ENCODE results near the gene NDUFA13. TPM values are rescaled to one million over a fixed set of nuclear protein-coding genes. Genes with fewer than 3 reads are reported as not detected.
A peak's percentile ranks its signal among the peaks of the same experiment; 100 is the strongest.

The NDUFA13 gene
- total RNA-seq, 1 experiment from 2014 or later: 489 TPM

DNA sequence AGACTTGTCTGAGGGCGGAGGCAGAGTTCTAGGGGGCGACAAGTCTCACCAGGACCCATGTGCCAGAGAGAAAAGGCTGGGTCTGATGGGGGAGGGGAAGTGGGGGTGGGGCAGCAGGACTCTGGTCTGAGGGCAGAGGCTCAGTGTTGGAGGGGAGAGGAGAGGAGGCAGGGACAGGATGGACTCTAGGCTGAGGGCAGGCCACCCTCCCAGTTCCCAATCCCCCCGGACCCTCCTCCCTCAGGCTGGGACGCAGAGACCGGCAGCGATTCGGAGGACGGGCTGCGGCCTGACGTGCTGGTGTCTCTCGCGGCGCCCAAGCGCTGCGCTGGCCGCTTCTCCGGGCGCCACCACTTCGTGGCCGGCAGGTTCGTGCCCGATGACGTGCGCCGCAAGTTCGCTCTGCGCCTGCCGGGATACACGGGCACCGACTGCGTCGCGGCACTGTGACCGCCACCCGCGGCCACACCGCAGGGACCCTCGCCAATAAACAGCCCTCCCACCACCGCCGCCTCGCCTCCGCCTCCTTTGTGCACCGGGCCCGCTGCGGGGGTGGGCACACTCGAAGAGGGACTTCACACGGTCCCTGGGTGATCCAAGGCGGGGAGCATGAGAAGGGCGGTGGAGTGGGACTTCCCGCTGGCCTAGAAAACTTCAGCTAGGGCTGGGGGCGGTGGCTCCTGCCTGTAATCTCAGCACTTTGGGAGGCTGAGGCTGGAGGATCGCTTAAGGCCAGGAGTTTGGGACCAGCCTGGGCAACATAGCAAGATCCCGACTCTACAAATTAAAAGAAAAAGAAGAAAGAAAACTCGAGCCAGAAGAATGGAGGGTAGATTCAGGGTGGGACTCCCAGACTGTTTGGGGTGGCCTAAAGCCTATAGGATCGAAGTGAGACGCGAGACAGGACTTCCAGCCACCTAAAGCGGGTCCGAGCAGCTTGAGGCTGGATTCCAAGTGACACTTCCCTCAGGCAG is 21.3 kb downstream of the NDUFA13 start:
- Mint-ChIP-seq H3K27ac (no peak overlapping the region), H3K36me3 (ENCODE audit: insufficient read depth in 1 of 3, low read depth in 3 of 3) (peaks cover 0 to 6% (median under 1%) of the 10 kb centered on the region in 3 experiments; a peak in 3 of 7 replicates), H3K4me1 (peaks cover 9 to 15% of the 10 kb centered on the region in 2 experiments), H3K27me3 (ENCODE audit: low read depth) (peaks cover 36% of the 10 kb centered on the region), H3K9me3 (no peaks in the 10 kb centered on the region; a peak in 1 of 5 replicates), H3K4me3 (peak overlapping the region; percentile 61 to 79)
- Histone ChIP-seq H2AK5ac (ENCODE audit: insufficient read length, low read length) (no peak overlapping the region), H2BK20ac (ENCODE audit: low read depth, low read length, poor library complexity, severe bottlenecking) (no peak overlapping the region), H3K23me2 (ENCODE audit: insufficient read length, low read depth, low read length, poor library complexity, severe bottlenecking) (peaks cover 14% of the 10 kb centered on the region), H4K8ac (replicated peaks; ENCODE audit: insufficient read length, low read depth, low read length) (no peak overlapping the region), H3K27ac (ENCODE audit: insufficient read length, low read depth, low read length) (no peak overlapping the region), H3T11ph (ENCODE audit: low read length) (no peak overlapping the region), H3K27me3 (ENCODE audit: insufficient read depth, low read length) (peaks cover 2% of the 10 kb centered on the region; the same call in 1 of the 2 replicates), H3K9ac (ENCODE audit: extremely low read depth, insufficient read length, low read length) (no peak overlapping the region), H3K18ac (ENCODE audit: insufficient read length, low read depth, low read length) (no peak overlapping the region), H3K9me3 (ENCODE audit: control insufficient read depth, low read depth, low read length) (no peaks in the 10 kb centered on the region), H3K79me1 (ENCODE audit: insufficient read depth, low read depth, low read length, poor library complexity, severe bottlenecking) (no peaks in the 10 kb centered on the region), H3K4me2 (ENCODE audit: insufficient read depth, insufficient read length, low read length) (peak overlapping the region; percentile 59), H2BK120ac (ENCODE audit: low read depth, low read length, poor library complexity, severe bottlenecking) (no peak overlapping the region), H4K91ac (ENCODE audit: insufficient read length, low read depth, low read length) (no peak overlapping the region), H2BK5ac (ENCODE audit: insufficient read length, low read length) (no peak overlapping the region), H3K56ac (ENCODE audit: insufficient read length, low read depth, low read length) (no peak overlapping the region), H2BK15ac (ENCODE audit: low read depth, low read length) (no peak overlapping the region), H3K14ac (ENCODE audit: insufficient read depth, low read length) (no peak overlapping the region), H3K4ac (ENCODE audit: low read depth, low read length) (no peak overlapping the region), H2AFZ (ENCODE audit: low read length) (no peak overlapping the region), H3K4me1 (ENCODE audit: insufficient read depth, low read length) (no peaks in the 10 kb centered on the region), H3K79me2 (ENCODE audit: insufficient read depth, low read length) (no peaks in the 10 kb centered on the region), H2BK12ac (ENCODE audit: insufficient read length, low read depth, low read length) (no peak overlapping the region), H4K5ac (ENCODE audit: insufficient read length, low read depth, low read length) (no peak overlapping the region), H4K20me1 (ENCODE audit: control insufficient read depth, insufficient read depth, insufficient read length) (no peaks in the 10 kb centered on the region), H3K23ac (ENCODE audit: insufficient read length, low read depth, low read length) (no peak overlapping the region)
- TF ChIP-seq, protein P1, sequence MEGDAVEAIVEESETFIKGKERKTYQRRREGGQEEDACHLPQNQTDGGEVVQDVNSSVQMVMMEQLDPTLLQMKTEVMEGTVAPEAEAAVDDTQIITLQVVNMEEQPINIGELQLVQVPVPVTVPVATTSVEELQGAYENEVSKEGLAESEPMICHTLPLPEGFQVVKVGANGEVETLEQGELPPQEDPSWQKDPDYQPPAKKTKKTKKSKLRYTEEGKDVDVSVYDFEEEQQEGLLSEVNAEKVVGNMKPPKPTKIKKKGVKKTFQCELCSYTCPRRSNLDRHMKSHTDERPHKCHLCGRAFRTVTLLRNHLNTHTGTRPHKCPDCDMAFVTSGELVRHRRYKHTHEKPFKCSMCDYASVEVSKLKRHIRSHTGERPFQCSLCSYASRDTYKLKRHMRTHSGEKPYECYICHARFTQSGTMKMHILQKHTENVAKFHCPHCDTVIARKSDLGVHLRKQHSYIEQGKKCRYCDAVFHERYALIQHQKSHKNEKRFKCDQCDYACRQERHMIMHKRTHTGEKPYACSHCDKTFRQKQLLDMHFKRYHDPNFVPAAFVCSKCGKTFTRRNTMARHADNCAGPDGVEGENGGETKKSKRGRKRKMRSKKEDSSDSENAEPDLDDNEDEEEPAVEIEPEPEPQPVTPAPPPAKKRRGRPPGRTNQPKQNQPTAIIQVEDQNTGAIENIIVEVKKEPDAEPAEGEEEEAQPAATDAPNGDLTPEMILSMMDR (conservative IDR thresholded peaks at IDR 0.05): no peak
- no CpG with 5 or more reads among the region's 59 CpGs for WGBS (ENCODE audit: extremely low coverage, insufficient read length, low lambda C conversion rate)
- peak; percentile 58 for DNase-seq

Measured in H9 (cell line).